OCI-LY3 (cell line): ENCODE data around the gene SLC24A4.

Experiments
- H2AFZ ChIP-seq: fragments of 200-600, 300-600 bp; shearing (Covaris generic); 2 replicates; pipeline ENCODE4 v1.6.0; 2014; ENCODE audit warnings: antibody characterized with exemption, low read depth, low read length
- H3K27ac ChIP-seq: fragments of 200-600, 300-600 bp; sonication (generic); 2 replicates; pipeline ENCODE4 v1.5.1; 2014; ENCODE audit warnings: mild to moderate bottlenecking, low read length, moderate library complexity, mixed read lengths
- H3K27me3 ChIP-seq: fragments of 200-600, 300-600 bp; sonication (generic); 2 replicates; pipeline ENCODE4 v1.6.1; 2014; ENCODE audit warnings: low read depth, low read length, mixed read lengths
- H3K36me3 ChIP-seq: fragments of 200-600, 300-600 bp; sonication (generic); replicated peaks from 2 replicates; pipeline ENCODE3; 2014; ENCODE audit warnings: low read depth, low read length, mixed read lengths
- H3K4me1 ChIP-seq: fragments of 300-600, 200-600 bp; sonication (generic); 2 replicates; pipeline ENCODE4 v1.6.1; 2014; ENCODE audit warnings: low read length, mixed read lengths
- H3K4me2 ChIP-seq: fragments of 200-600, 300-600 bp; sonication (generic); 2 replicates; pipeline ENCODE4 v1.6.1; 2014; ENCODE audit warnings: low read length, mixed read lengths
- H3K4me3 ChIP-seq: fragments of 300-600, 200-600 bp; sonication (generic); 2 replicates; pipeline ENCODE4 v1.5.1; 2014; ENCODE audit warnings: antibody characterized with exemption, mild to moderate bottlenecking, low read length, moderate library complexity
- H3K79me2 ChIP-seq: fragments of 300-600, 200-600 bp; shearing (Covaris generic); 2 replicates; pipeline ENCODE4 v1.6.1; 2014; ENCODE audit warnings: mild to moderate bottlenecking, low read length, mixed read lengths
- H3K9ac ChIP-seq: fragments of 300-600, 200-600 bp; shearing (Covaris generic); 2 replicates; pipeline ENCODE4 v1.6.0; 2014; ENCODE audit warnings: mild to moderate bottlenecking, low read length, moderate library complexity
- H3K9me3 ChIP-seq: fragments of 200-600, 300-600 bp; shearing (Covaris generic); 2 replicates; pipeline ENCODE4 v1.6.1; 2014; ENCODE audit warnings: low read length, mixed read lengths; ENCODE audit not compliant: insufficient read depth
- H4K20me1 ChIP-seq: fragments of 200-600, 300-600 bp; sonication (generic); 2 replicates; pipeline ENCODE4 v1.6.1; 2016; ENCODE audit warnings: low read length, mixed read lengths; ENCODE audit not compliant: insufficient read depth
- CTCF ChIP-seq: fragments of 200-600, 300-600 bp; sonication (generic); IDR thresholded peaks from 2 replicates; pipeline ENCODE4 v1.5.1; 2014; ENCODE audit warnings: antibody characterized with exemption, low read length, low read depth
- EZH2phosphoT487 ChIP-seq: fragments of 200-600 bp; shearing (Covaris generic); IDR thresholded peaks from 2 replicates; pipeline ENCODE4 v1.6.1; 2018; ENCODE audit warnings: antibody characterized with exemption, mixed run types, low read depth

The SLC24A4 gene

DNA sequence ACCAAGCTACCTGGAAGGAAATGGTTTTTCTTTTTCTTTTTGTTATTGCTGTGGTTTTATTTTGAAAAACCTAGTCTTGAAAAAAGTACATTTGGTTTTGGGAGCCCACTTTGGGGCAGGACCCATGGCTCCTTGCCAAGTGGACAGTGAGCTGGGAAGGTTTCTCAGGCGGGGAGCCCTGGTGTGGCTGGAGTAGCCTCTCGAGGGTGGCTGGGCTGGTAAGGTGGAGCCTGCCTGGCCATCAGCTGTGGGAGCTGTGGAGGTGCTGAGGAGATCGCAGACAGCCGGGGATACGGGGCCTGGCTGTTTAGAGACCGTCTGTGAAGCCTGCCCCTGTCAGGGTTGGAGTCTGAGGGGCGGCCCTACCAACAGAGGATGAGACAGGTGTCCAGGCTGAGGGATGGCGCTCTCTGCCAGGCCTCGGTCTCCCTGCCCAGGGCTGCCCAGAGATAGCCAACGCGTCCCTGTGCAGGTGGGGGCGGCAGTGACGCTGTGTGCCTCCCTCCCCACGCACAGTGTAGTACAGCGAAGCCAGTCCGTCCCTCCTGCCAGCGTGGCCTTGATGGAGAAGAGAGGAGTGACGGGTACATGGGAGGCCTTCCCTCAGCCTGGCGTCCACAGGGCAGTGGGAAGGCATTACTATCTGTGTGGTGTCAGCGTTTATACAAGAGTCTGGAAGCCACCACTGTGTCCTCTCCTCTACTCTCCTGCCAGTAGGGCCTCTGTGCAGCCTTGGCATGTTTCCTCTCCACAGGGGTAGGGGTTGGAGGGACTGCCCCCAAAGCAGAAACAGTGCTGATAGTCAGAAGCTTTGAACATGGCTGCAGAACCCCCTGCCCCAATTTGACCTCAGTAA, 196.5 kb downstream of the SLC24A4 start:
- Histone ChIP-seq H2AFZ (no peak overlapping the region), H3K4me1 (peaks cover 21% of the 10 kb centered on the region), H3K27ac (no peak overlapping the region), H3K79me2 (no peaks in the 10 kb centered on the region), H3K9ac (no peak overlapping the region), H3K27me3 (peaks cover 3% of the 10 kb centered on the region; the same call in 1 of the 2 replicates), H4K20me1 (no peaks in the 10 kb centered on the region), H3K36me3 (no peaks in the 10 kb centered on the region), H3K4me2 (no peak overlapping the region), H3K4me3 (no peak overlapping the region), H3K9me3 (no peaks in the 10 kb centered on the region)
- no peak for TF ChIP-seq CTCF
- TF ChIP-seq EZH2phosphoT487 = no peak

DNA sequence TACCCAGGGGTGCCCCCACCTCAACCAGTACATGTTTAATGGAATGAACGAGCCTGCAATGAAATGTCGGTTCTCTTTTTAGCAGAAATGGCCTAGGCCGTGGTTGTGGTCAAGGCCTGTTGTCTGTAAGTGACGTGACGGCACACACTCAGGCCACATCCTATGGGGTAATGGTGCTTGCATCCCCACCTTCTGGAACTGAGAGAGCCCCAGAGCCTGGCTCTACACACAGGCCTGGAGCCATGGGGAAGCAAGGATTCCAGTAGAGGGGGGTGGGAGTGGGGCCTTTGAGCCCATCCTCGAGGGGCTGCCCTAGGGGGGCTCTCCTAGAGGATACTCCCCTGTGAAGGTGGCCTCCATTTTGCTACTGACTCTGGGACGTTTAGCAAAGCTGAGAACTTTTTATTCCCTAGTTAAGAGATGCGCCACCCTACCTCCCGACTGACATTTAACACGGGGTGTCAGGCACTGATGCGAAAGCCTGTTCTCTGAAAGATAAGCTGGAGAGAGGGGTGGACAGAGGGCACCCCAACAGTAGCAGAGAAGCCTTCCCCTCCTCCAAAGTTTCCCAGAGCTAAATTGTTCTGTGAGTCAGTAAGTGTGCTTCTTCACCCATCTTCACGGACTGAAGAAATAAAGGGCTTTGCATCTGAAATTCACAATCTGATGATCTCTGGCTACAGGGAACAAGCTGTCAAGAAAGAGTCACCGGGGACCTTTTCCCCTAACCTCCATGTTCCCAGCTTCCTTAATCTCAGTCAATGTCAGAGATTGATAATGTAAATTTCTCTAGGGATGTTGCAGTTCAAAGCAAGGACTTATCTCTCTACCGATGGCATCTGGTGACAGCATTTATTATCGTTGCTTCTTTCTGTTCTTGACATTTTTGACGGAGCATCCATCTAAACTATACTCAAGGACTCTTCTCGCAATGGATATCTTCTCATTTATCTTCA, 197.4 kb downstream of the SLC24A4 start:
- no peak overlapping the region for H3K4me3 ChIP-seq
- peaks cover 15% of the 10 kb centered on the region for H3K4me1 ChIP-seq
- peaks cover 3% of the 10 kb centered on the region; the same call in 1 of the 2 replicates for H3K27me3 ChIP-seq
- no peaks in the 10 kb centered on the region for H3K79me2 ChIP-seq
- no peaks in the 10 kb centered on the region for H4K20me1 ChIP-seq
- no peaks in the 10 kb centered on the region for H3K9me3 ChIP-seq
- H3K4me2 ChIP-seq = no peak overlapping the region
- no peak overlapping the region for H2AFZ ChIP-seq
- TF ChIP-seq EZH2phosphoT487 (no peak), CTCF (no peak)
- no peak overlapping the region for H3K27ac ChIP-seq
- no peak overlapping the region for H3K9ac ChIP-seq
- no peaks in the 10 kb centered on the region for H3K36me3 ChIP-seq

- Histone ChIP-seq H3K79me2 (no peaks in the 10 kb centered on the region), H3K4me2 (no peak overlapping the region), H3K27ac (no peak overlapping the region)
These were observed 198.1 kb downstream of the SLC24A4 start for GRCh38 chr14:92521058-92521415.

More at GRCh38 chr14:92521058-92521415, 198.1 kb downstream of the SLC24A4 start:
- no peak overlapping the region for H3K9ac ChIP-seq
- TF ChIP-seq EZH2phosphoT487 (no peak), CTCF (no peak)
- H4K20me1 ChIP-seq = no peaks in the 10 kb centered on the region
- H3K9me3 ChIP-seq = no peaks in the 10 kb centered on the region
- H3K27me3 ChIP-seq = peaks cover 3% of the 10 kb centered on the region; the same call in 1 of the 2 replicates
- H2AFZ ChIP-seq = no peak overlapping the region
- peaks cover 8% of the 10 kb centered on the region for H3K4me1 ChIP-seq
- H3K4me3 ChIP-seq = no peak overlapping the region
- no peaks in the 10 kb centered on the region for H3K36me3 ChIP-seq
